Right renal pelvis (tissue), 4 donors: Measurements from ENCODE around the gene CTIF. TPM values are rescaled to one million over a fixed set of nuclear protein-coding genes. Genes with fewer than 3 reads are reported as not detected.

ENCODE experiments used
- DNase-seq, 4 donors: peaks; one replicate each; pipeline ENCODE4 v3.0.0-alpha.2; 2013; ENCODE audit warnings: low read depth in 4 of 4, low spot score in 3 of 4, missing footprints in 1 of 4
- polyA plus RNA-seq, 4 donors: library from polyadenylated mRNA; unstranded; fragments of 120-200 nt; gene quantifications; one replicate each; pipeline ENCODE4 v1.2.1, GENCODE V29; 2013; ENCODE audit not compliant: insufficient read length in 4 of 4

The CTIF gene
- polyA plus RNA-seq, 4 donors = 19.1 to 21.8 (median 21.7) TPM

DNA sequence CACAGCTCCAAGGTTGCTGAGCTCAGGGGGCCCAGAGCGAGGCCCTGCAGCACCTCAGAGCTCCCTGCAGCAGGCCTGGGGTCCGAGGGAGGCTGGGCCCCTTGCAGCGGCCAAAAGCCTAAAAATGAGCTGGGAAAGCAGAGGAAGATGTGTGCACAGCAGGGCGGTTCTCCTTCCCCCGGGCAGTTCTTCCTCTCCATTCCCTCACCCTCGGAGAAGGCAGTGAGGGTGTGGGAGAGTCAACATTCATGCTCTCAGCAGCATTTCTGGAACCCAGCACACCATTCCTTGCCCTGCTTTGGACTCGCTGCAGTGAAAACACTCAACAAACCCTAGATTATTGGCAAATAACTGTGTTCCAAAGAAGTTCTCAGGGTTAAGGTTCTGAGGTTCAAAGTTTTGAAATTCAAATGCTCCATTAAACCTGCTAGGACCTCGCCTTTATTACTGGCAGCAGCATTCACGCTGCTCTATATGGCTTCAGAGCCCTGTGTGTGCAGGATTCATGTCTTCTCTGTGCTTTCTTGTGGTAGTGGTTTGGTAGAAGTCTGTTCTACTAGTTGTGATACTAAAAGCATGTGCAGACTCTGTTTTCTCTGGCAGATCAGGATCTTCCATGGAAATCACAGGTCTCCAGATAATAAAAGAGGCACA, 79.1 kb downstream of the CTIF start:
- DNase-seq = no peak

DNA sequence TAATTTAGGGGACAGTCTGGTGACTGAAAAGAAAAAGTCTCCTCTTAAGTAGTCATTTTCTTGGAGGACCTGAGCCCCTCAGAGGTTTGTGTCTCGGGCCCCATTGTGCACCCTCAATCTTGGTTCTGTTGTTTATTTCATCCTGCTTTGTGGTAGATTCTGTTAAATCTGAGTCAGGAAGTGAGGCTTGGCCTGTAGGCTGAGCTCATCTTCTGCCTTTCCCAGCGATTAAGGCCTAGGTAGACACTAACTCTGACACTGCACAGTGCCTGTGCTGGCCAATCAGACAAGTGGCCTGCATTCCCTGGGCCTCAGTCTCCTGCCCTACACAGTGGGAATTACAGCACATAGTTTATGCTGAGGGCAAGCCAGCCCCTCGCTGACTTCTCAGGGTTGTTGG, 80.2 kb downstream of the CTIF start:
- no peak for DNase-seq

DNA sequence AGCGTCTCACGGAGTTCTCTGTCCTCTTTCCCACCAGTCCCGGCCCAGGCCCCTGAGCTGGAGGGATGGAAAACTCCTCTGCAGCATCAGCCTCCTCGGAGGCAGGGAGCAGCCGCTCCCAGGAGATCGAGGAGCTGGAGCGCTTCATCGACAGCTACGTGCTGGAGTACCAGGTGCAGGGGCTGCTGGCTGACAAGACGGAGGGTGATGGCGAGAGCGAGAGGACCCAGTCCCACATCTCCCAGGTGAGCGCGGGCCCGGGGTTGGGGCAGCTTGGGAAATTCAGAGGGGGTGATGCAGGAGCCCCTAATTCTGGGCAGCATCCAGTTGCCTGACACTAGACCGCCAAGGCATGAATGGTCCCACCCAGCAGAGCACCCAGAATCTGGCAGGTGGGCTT, 80.7 kb downstream of the CTIF start:
- DNase-seq = no peak

DNA sequence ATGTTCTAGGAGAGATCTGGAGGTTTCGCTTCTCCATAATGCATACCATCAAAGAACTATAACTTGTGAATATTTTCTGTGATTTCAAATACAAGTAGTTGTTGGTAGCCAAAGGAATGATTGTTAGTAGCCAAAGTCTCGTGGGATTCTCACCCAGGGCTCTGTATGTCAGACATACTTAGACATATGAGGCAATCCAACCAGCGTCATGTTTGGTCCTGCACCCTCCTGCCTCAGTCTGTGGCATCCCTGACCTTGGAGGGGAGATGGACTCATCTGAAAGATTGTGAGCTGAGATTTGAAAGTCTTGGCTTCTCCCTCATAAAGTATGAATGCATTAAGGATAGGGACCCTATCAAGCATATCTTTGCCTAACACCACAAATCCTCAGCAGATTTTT, 81.2 kb downstream of the CTIF start:
- no peak for DNase-seq

DNA sequence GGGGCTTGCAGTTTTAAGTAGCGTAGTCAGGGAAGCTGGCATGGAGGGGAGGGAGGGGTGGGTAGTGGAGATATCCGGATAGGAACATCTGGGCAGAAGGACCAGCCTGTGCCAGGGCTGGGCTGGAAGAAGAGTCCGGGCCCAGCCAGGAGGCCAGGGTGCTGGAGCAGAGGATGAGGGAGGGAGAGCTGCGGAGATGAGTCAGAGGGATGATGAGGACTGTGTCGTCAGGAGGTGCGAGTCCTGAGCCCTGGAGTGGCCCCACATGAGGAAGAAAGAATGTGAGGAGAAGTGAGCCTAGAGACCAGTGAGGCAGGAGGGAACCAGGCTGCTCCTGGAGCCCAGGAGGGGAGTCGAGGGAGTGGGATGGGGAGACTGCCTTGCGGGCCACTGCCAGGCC, 82.4 kb downstream of the CTIF start:
- DNase-seq = no peak

- DNase-seq = no peak
Measured at GRCh38 chr18:48621815-48622555, 83.2 kb downstream of the CTIF start.

DNA sequence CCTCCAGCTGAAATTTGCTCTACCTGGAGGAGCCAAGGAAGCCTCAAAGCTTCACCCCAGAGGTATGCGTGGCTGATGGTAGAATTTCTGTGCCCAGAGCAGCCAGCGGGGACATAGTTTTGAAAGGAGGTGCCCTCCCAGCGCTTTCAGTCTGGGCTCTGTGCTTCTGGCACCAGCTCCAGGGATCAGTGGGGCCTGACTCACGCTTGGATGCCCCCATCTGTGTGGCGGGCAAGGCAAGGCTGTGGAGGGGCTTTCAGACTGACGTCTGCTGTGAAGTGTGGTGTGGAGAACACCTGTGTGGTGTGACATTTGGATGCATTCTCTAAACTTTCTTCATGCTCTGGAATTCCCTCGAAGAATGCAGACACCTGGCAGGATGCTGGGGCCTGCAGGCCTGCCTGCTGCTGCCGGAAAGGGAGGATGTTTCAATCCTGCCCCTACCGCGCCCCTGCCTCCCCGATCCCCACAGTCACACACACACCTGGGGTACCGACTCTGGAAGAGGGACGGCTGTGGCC, 84.1 kb downstream of the CTIF start:
- no peak for DNase-seq

DNA sequence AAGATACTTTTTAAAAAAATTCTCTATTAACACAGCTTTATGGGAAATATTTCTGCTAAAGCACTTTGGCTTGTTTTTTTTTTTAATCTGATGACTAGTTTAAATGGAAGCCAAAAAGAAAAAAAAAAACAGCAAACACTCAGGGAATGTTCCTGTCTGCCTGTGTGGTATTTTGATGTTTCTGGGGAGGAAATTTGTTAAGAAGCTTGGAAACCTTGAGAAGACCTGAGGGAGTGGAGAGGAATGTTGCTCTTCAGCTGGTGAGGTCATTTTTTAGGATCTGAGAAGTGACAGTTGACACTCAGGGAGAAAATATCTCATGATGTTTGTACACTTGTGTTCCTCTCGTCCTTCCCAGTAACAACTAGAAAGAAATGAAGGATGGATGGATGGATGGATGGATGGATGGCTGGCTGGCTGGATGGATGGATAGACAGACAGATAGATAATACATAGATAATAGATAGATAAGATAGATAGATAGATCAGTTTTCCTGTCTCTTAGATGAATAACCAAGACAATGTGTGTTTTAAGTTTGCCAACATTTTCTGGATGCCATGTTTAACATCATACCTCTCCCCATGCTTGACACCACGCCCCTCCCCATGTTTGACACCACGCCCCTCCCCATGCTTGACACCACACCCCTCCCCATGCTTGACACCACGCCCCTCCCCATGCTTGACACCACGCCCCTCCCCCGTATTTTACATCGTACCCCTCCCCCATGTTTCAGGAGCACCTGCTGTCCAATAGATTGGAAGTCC, 84.8 kb downstream of the CTIF start:
- no peak for DNase-seq

- no peak for DNase-seq
Measured at GRCh38 chr18:48624856-48625255, 86.0 kb downstream of the CTIF start.

- no peak for DNase-seq
Measured at GRCh38 chr18:48627216-48627615, 88.4 kb downstream of the CTIF start.

DNA sequence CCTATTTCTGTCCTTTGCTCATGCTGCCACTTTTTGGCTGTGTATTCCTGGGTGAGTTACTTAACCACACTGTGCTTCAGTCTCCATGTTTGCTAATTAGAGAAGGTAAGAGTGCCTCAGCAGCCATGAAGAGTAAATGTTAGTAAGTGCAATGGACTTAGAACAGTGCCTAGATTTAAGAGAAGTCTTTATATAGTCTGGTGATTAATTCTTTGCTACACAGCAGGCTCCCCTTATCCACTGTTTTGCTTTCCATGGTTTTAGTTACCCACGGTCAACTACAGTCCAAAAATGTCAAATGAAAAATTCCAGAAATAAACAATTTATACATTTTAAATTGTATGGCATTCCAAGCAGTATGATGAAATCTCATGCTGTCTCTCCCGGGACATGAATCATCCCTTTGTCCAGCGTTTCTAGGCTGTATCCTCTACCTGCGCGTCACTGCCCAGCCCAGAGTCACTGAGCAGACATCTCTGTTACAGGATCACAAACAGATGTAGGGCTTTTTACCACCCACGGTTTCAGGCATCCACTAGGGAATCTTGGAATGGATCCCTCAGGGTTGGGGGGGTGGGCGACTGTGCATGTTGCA, 91.0 kb downstream of the CTIF start:
- no peak for DNase-seq

DNA sequence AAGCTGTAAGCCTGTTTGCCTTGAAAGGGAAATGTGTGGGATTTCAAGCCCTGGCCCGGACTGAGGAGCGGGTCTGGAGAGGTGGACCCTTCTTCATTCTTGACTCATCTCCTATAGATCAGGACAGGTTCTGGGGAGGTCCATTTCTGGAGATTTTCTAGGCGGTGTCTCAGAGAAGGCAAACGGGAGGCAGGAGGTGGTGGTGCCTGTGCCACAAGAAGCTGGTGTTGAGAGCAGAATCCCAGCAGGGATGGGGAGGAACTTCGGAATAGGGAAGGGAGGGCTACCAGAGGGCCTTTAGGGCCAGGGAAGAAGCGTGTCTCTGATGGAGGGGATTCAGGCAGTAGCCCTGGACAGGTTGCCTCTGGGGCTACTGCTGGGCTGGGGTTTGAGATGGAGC, 93.0 kb downstream of the CTIF start:
- no peak for DNase-seq

- no peak for DNase-seq
Measured at GRCh38 chr18:48632676-48633257, 93.9 kb downstream of the CTIF start.

DNA sequence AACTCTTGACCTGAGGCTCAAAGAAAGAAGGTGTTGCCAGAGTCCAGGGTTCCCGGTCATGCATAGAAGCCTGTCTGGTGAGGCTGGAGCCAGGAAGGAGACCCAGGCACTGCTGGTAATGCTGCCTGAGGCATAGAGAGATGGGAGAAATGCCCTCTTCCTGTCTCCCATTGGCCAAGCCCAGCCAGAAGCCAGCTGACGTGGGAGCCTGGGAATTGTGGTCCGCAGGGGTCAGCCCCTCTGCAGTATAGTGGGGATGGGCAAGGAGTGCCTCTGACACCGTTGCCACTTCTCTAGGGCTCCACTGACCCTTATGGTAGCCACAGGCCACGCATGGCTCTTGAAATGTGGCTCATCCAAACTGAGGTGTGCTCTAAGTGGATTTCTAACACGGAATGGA, 95.7 kb downstream of the CTIF start:
- DNase-seq = no peak

- DNase-seq = no peak
Measured at GRCh38 chr18:48634975-48635374, 96.1 kb downstream of the CTIF start.

DNA sequence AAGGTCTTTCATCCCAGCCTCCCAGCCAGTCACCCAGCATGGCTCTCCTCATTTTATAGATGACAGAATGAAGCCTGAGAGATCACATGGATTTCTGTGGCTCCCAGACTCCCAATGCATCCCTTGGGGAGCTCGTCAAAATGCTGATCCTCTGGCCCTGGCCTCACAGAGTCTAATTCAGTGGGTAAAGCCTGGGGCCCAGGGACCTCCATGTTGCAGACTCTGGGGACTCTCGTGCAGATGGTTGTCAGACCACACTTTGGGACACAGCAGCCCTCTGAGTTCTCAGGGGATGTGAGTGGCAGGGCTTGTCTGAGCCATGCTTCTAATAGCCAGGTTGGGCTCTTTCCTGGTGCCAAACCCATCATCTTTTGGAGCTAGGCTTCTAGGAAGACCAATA, 97.0 kb downstream of the CTIF start:
- DNase-seq = no peak

DNA sequence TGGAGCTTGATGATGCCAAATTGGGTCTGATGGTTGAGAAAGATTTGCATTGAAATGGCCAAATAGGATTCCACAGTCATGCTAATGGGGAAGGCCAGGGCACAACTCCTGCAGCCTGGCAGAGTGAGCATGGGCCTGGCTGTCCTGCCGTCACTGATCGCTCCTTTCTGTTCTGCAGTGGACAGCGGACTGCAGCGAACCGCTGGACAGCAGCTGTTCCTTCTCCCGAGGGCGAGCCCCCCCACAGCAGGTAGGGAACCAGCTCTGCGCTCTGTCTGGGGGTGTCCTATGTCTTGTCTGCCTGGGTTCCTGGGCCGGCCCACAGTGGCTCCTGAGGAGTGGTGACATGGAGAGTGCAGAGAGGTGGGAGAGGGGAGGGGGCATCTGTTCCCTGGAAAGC, 97.6 kb downstream of the CTIF start:
- no peak for DNase-seq

GRCh38 chr18:48637081-48637990, 98.5 kb downstream of the CTIF start:
- DNase-seq = no peak

DNA sequence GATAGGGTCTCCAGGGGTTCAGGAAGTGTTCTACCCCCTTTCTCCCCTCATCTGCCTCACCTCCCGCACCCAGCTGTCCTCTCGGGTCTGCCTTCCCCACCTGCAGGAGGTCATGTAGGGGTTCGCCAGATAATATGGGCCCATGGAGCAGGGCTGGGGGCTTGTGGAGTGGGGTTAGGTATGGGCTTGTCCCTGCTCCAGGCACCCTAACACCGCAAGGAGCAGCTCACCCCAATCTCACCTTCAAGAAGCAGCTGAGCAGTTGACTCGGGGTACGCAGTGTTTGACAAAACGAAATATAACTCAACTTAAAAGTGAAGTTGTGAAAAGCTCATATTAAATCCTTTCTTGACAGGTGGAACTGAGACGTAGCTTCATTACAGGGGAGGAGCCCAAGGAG, 99.6 kb downstream of the CTIF start:
- DNase-seq = no peak
